DMS153 (cell line): Measurements from ENCODE around the gene PSMD5.

Source experiments
- DNase-seq: peaks from one replicate; lab custom pipeline; 2025; lab: John Stamatoyannopoulos, UW

PSMD5 gene

DNA sequence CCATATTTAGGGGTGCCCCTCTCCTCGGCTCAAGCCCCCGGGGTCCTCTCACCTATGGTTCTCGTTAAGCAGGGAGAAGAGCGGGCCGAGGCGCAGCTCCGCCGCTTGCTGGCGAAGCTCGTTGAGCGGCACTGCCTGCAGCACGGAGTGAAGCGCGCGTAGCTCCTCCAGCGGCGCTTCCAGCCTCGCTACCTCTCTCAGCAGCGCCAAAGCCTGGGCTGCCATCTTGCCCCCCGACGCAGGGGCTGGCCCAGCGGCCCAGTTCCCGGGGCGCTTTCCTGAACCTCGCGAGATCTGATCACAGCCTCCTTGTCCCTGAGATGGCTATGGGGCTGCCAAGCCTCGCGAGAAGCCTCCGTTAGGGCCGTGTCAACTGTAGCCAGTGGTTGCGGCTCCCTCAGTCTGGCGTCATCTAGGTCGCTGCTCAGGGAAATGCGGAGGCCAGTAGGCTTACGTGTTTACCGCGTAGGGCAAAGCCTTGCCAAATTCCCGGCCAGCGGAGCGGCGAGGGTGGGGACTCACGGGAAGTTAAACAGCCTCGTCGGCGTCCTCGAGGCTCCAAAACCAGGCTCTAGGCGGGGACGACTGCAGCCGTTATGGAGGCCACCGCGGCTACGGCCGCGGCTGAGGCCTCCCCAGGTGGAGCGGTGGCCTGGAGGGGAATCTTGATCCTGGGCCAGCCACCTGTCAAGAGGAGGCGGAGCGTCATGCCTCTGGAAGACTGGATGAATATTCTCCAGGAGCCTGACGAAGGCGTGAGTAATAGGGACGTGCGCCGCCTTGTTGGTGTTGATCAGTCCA, at the start of gene PSMD5:
Gene PSMD5 (minus strand): TSS at position 238 of the 801 bp plus-strand sequence. CDS start 13 bp downstream, at position 225.
- DNase-seq, result peak; percentile 99

GRCh38 chr9:120891884-120892747, 49.4 kb upstream of the PSMD5 start:
- DNase-seq, result peak; percentile 69

- DNase-seq, result peak; percentile 30
These were observed 48.6 kb upstream of the PSMD5 start for GRCh38 chr9:120891245-120891883.

DNA sequence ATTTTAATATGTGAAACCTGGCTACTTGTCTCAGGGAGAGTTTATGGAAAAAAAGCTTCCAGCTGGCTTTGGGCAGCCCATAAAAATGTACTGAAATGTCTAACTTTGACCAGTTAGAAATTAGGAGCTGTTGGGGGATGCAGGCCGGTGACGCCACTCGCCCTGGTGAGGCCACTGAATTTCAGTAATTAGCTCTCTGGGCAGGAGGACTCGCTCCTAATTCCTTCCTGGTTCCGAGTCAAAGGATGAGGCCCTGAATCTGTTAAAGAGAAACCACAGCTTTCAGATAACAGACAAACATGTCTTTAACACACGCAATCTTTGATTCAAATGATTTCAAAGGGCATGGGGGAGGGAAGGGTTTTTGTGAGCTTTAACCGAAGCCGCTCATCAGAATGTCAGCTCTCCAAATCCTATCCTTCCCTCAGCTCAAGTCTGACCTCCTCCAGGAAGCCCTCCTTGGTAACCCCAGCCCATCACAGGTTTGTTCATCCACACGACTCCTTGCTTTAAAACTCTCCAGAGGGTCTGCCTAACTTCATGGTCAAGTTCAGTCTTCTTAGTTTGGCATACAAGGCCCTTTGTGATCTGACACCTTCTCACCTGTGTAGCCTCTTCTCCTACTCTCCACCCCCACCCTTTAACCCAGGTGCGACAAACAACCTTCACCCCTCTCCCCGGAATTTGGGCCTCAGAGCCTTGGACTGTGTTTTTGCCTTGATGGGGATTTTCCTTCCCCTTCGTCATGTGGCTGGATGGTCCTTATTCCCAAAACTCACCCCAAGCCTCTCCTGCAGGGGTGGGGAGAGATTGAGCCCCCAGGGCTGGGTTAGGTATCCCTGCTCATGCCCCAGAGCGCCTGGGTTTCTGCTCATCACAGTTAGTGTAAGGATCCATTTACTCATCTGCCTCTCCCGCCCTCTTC, 47.9 kb upstream of the PSMD5 start:
- peak; percentile 52 for DNase-seq

- DNase-seq, result peak; percentile 43
These were observed 47.0 kb upstream of the PSMD5 start for GRCh38 chr9:120889606-120890271.

GRCh38 chr9:120888626-120889025, 45.9 kb upstream of the PSMD5 start:
- no peak for DNase-seq

DNA sequence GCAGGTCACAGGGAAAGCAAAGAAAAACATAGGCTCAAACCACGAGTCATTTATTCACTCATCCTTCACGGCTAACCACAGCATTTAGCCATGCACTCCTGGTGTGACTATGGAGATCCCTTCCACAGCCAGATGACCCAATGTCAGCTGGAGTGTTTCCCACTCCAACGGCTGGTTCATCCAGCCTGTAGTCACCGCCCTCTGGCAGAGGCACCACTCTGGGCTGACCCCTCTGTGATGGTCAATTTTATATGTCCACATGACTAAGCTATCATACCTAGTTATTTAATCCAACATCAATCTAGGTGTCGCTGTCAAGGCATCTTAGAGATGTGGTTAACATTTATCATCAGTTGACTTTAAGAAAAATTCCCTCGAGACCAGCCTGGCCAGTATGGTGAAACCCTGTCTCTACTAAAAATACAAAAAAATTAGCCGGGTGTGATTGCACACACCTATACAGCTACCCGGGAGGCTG, 43.8 kb upstream of the PSMD5 start:
- DNase-seq, result no peak

- DNase-seq, result no peak
These were observed 43.2 kb upstream of the PSMD5 start for GRCh38 chr9:120885958-120886357.

DNA sequence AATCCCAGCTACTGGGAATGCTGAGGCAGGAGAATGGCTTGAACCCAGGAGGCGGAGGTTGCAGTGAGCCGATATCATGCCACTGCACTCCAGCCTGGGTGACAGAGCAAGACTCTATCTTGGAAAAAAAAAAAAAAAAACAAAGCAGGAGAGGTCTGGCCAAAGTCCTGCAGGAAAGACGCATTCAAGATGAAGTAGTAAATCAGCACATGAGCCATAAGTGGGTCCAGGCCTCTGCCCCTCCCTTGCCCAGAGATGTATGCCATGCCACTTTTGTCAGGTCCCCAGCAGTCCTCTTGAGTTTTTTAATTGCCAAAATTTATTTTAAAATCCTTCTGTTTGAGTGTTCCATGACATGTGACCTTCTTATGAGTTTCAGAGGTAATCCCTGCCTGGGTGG, 42.7 kb upstream of the PSMD5 start:
- no peak for DNase-seq

DNA sequence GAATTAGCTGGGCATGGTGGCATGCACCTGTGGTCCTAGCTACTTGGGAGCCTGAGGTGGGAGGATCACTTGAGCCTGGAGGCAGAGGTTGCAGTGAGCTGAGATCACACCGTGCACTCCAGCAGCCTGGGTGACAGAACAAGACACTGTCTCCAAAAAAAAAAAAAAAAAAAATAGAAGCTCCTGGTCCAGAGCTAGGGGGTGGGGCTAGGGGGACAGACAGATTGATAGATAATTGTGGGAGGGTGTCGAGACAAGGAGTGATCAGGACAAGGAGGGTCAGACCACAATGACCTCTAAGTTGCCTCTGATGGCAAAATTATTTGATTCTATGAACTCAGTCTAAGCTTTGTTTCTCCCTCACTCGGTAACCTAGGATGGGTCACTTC, 40.9 kb upstream of the PSMD5 start:
- DNase-seq, result no peak

DNA sequence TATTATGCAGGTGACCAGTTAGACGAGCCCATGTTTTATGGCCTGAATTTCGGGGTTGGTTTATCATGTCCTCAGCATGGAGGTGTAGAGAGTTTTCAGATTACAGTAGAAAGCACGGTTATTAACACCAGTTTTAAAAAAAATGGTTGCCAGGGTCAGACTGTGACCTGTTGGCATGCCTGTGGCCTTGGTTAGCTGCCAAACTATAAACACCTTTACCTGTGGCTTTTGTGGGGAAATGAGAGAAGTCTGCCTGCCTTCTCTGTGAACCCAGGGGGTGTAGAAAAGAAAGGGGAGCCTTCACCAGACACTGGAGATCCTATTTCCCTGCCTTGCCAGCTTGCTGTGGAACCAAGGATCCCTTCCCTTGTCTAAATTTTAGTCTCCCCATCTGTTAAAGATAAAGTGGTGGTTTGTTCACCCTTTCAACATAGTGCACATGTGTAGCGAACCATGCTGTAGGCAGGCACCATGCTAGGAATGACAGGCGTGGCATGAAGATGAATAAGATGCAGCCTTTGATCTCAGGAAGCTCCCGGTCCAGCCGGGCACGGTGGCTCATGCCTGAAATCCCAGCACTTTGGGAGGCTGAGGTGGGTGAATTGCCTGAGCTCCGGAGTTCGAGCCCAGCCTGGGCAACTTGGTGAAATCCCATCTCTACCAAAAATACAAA, 40.3 kb upstream of the PSMD5 start:
- no peak for DNase-seq

DNA sequence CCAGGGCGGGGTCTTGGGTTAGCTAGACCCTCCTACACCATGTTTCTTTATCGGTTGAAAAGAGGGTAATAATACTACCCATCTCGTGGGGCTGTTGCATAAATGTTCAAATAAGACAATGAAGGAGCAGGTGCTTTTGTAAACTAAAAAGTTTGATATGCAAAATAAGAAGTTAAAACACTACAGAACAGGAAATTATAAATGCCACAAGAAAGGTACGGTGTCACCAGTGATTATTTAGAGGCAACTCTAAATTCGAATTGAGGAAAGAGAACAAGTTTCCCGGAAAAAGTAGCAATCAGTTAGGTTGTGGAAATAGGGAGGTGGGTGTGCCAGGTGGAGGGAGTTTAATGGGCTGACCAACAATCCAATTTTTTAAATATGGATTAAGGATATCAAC, 36.7 kb upstream of the PSMD5 start:
- DNase-seq, result no peak

GRCh38 chr9:120878188-120879130, 35.7 kb upstream of the PSMD5 start:
- peak; percentile 20 for DNase-seq

DNA sequence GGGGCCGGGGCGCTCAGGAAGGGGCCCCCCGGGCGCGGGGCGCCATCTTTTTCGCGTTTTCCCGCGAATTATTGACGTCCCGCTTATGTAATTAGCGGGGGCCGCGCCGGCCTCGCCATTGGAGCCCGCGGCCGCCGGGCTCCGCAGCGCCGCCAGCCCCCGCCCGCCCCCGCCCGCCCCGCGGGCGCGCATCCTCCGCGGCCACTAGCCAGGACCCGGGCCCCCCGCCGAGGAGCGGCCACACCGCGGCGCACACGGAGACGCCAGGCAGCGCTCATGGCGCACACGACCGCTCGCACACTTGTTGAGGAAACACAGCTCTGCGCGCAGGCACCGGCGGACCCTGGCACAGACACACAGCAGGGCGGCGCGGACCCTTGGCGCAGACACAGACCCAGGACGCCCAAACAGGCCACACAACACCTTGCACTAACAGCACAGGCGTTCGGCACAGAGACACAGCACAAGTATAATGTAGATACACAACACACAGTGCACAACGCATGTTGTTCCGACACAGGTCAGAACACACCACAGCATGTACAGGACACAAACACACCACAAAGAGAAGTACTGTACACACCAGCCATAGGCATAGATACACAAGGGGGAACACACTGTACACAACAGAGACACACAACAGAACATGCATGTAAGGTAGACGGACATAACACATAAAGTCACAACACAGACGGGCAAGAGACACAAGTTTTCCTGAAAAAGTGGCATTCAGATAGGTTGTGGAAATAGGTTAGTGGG, 34.7 kb upstream of the PSMD5 start:
- DNase-seq, result peak; percentile 52

- no peak for DNase-seq
These were observed 34.1 kb upstream of the PSMD5 start, which contains the start of gene PHF19 for GRCh38 chr9:120876842-120877240. Gene PHF19 (minus strand): TSS chr9:120877188. CDS start chr9:120874741, 2,447 bp downstream.

- DNase-seq, result peak; percentile 91
These were observed 33.5 kb upstream of the PSMD5 start for GRCh38 chr9:120875954-120876841.

DNA sequence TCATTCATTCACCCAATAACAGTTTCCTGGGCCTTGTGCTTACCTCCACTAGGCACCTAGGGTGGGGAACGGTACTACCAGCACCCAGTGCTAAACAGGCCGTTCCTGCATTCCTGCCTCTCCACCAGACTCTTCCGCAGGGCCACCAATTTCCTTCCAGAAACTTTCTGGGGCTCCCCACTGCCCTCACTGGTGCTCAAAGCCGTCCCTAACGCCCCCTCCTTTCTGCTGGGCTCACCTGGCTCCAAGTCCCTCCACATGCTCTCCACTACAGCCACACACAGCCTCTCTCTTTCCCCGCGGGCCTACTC, 32.9 kb upstream of the PSMD5 start:
- no peak for DNase-seq
